ENCODE measurements around the gene NIF3L1. TPM values are rescaled to one million over a fixed set of nuclear protein-coding genes. Genes with fewer than 3 reads are reported as not detected.

NIF3L1 gene
- total and polyA plus RNA-seq, 2 of the 13 experiments (the other 11 are each of a cell fraction or from before 2014, with no cell fraction given) = 67.9 to 75.2 TPM

GRCh38 chr2:200944467-200945394, 55.6 kb downstream of the NIF3L1 start (continued):
- TF ChIP-seq ZBTB49 (CRISPR knock-in tag; IDR thresholded peaks at IDR 0.05; ENCODE audit: borderline replicate concordance) (no peak), BRCA1 (CRISPR knock-in tag; IDR thresholded peaks at IDR 0.05) (no peak), SMAD3 (CRISPR knock-in tag; IDR thresholded peaks at IDR 0.05) (no peak), NR2F1 (CRISPR knock-in tag; IDR thresholded peaks at IDR 0.05) (0 out of 4 replicates have a peak, but pooled peaks of 1 of the 2 experiments have one; percentile 50), ZNF124 (CRISPR knock-in tag; IDR thresholded peaks at IDR 0.05) (no peak), REST (IDR thresholded peaks at IDR 0.05; ENCODE audit: borderline replicate concordance in 1 of 2, low read depth in 1 of 2, low read length in 2 of 2) (no peak), JARID2 (CRISPR knock-in tag; IDR thresholded peaks at IDR 0.05; ENCODE audit: insufficient replicate concordance) (no peak), NR2C2 (CRISPR knock-in tag; IDR thresholded peaks at IDR 0.05; ENCODE audit: borderline replicate concordance) (no peak), TOE1 (CRISPR knock-in tag; IDR thresholded peaks at IDR 0.05) (no peak), ELF4 (CRISPR knock-in tag; IDR thresholded peaks at IDR 0.05; ENCODE audit: borderline replicate concordance) (no peak), NFATC3 (CRISPR knock-in tag; IDR thresholded peaks at IDR 0.05) (0 out of 2 replicates have a peak, but pooled peaks have one; percentile 80), ZNF652 (CRISPR knock-in tag; IDR thresholded peaks at IDR 0.05; ENCODE audit: borderline replicate concordance, low read depth) (no peak), XRCC5 (optimal IDR thresholded peaks at IDR 0.05; ENCODE audit: low read length) (no peak), ZFX (CRISPR knock-in tag; IDR thresholded peaks at IDR 0.05; ENCODE audit: low read depth) (0 out of 2 replicates have a peak, but pooled peaks have one; percentile 18), BCL6 (CRISPR knock-in tag; IDR thresholded peaks at IDR 0.05) (peak; percentile 92), CHCHD3 (CRISPR knock-in tag; IDR thresholded peaks at IDR 0.05) (no peak), IRF2 (CRISPR knock-in tag; IDR thresholded peaks at IDR 0.05) (peak; percentile 53; the same call in 1 of the 2 replicates), PRDM10 (CRISPR knock-in tag; IDR thresholded peaks at IDR 0.05; ENCODE audit: low read depth) (no peak)
